ENCODE data around the gene CABLES2.

The CABLES2 gene

DNA sequence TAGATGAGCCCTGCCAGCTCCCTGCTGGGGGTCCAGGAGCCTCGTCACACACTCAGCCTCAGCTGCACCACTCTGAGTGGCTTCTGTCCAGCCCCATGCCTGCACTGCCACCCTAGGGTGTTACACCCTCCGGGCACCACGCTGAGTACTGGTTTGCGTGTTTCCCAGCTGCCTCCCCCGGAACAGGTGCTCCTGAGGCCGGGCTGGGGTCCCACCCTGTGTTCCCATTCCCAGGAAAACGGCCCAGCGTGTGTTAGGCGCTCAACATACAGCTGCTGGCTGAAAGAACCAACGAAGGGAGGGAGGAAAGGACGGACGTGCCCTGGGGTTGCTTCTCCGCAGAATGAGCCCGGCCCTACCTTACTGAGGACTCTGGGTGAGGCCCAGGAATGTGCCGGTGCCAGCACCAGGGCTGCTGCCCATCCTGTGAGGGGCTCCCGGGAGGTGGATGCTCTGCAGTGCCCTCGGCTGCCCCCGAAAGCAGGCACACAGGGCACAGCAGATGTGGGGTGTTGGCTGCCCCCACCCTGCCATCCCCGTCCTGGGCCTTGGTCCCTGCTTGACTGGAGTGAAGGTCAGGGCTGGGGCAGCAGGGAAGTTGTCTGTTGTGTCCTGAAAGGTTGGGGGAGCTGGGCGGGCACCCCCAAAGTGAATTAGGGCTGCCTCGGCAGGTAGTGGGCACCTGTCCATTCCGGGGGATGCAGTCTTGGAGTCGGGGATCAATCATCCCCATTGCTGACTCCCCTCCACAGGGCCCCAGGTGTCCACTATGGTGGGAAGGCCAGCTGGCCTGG, 56.3 kb downstream of the CABLES2 start:
- DNase-seq (ENCODE audit: low read depth in 1 of 2, low spot score in 1 of 2), result no peak

DNA sequence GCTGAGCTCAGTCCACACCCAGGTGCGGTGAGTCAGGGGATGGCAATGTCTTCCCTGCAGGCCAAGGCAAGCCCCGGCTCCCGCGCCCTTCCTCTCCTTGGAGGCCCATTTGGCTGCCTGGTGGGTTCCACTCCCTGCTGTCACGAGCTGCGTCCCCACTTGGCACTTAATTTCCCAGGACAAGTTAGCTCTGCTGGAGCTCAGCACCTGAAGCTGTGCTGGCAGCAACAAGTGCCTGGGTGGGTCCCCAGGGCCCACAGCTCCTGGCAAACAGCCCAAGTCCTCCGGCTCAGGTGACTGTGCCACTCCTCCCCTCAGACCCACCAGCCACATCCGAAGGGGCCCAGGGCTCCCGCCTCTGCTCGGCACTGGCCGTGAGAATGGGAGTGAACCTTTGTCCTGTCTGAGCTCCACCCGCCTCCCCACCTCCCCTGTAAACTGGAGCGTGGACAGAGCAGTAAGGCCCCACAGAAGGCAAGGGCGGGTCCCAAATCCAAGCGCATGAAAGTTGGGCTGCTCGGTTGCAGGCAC, 56.9 kb downstream of the CABLES2 start:
- DNase-seq (ENCODE audit: low read depth in 1 of 2, low spot score in 1 of 2), result no peak

DNA sequence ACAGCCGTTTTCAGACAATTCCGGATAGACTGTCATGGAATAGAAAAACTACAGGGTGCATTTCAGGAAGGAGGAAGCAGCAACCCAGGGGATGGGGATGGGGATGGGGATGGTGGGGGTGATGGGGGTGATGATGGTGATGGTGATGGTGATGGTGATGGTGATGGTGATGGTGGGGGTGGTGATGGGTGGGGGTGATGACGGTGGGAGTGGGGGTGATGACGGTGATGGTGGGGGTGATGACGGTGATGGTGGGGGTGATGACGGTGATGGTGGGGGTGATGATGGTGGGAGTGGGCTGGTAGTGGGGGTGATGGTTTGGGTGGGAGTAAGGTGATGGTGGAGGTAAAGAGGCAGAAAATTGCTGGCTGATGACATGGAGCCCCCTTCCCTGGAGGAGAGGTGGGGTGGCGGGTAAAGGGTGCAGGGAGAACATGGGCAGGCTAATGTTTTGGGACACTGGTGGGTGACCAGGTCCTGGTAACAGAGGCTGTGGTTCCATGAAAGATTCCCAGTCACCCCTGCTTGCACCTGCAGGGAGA, 57.5 kb downstream of the CABLES2 start:
- DNase-seq (ENCODE audit: low read depth in 1 of 2, low spot score in 1 of 2), result no peak

DNA sequence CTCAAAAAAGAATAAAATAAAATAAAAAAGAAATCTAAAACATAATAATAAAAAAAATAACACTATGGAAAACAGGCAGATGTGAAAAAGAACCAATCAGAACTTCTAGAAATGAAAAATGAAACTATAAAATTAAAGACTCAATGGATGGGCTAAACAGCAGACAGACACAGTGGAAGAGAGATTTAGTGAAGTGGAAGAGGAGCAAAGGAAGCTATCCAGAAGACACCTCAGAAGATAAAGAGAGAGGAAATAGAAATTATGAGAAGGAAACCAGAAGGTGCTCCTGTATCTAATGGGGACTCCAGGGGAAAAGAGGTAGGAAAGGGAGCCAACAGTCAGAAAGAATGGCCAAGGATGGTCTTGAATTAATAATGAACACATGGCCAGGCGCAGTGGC, 58.5 kb downstream of the CABLES2 start:
- no peak for DNase-seq (ENCODE audit: low read depth in 1 of 2, low spot score in 1 of 2)

DNA sequence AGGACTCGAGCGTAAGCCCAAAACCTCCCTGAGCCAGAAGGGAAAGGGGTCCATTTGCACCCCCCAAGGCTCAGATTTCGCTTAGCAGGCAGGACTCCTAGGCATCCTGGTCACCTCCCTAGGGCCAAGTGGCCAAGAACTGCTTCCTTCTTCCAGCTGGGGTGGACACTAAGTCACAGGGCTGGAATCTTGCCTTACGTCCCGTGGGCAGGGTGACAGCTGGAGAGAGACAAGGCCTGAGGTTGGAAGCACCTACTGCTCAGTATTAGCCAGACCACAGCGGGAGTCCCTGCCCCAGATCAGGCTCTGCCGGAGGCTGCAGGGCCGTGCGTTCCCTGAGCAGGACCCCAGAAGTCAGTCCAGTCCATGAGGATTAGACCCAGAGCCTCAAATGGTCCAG, 59.6 kb downstream of the CABLES2 start:
- DNase-seq (ENCODE audit: low read depth in 1 of 2, low spot score in 1 of 2), result no peak

DNA sequence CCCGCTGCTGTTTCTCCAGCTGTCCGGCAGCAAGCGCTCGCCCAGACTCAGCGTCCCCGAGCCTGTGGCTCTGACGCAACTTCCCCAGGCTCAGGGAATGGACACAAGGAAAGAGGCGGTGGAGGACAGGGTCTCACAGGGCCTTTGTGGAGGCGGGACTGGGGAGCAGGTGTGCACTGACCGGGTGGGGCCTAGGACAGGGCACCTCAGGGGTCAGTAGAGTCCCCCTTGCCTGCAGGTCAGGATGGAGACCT, 60.0 kb downstream of the CABLES2 start:
- DNase-seq (ENCODE audit: low read depth in 1 of 2, low spot score in 1 of 2), result no peak

DNA sequence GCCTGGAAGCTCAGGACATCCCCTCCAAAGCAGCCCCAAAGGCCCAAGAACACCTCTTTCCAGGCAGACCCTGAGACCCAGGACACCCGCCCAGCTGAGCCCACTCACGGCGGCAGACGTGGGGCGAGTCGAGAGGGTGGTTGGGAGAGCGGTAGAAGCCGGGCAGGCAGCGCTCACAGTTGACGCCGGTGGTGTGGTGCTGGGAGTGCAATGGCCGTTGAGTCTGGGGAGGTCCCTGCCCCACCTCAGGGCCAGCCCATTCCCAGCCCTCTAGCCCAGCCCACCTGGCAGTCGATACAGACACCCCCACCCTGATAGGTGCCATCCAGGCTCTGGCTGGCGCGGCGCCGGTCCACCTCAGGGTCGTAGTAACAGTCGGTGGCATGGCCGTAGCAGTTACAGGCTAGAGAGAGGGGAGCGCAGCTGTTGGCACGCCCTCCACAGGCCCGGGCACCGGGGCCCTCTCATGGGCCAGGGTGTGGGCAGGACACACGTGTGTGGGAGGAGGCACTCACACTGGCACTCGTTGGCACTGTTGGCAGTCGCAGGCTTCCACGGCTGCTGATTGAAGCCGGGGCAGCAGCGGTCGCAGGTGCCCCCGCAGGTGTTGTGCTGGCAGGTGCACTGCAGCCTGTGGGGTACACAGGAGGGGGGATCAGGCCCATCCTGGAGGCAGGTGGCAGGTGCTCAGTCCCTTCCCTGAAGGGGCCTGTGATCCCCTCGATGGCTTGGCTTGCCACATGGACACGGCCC, 60.5 kb downstream of the CABLES2 start:
- DNase-seq (ENCODE audit: low read depth in 1 of 2, low spot score in 1 of 2), result no peak

DNA sequence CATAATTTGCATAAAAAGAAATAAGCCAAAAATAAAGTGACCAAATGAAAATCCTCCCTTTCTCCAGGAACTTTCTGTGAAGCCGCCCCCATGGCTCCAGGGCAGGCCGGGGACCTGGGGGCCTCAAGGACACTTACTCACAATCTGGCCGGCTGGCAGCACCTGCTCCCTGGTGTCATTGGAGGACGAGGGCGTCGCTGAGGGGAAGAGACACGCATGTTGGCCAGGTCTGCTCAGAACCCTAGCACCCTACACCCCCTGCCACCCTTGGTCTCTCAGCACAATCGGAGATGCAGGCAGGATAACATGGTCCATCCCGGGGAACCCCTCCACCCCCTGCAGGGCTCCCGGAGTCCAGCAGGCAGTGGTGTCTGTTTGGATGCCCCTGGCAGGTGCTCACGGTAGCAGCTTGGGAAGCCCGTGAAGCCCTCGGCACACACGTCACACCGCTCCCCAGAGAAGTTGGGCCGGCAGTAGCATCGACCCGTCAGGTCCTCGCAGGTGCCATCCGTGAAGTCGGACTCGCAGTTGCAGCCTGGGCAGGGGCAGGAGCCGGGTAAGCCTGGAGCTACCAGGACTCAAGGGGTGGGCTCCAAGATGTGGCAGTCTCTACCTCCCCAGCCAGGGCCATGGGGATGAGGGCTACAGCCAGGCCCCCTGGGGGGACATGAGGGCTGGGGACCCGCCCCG, 61.3 kb downstream of the CABLES2 start:
- DNase-seq (ENCODE audit: low read depth in 1 of 2, low spot score in 1 of 2), result no peak

DNA sequence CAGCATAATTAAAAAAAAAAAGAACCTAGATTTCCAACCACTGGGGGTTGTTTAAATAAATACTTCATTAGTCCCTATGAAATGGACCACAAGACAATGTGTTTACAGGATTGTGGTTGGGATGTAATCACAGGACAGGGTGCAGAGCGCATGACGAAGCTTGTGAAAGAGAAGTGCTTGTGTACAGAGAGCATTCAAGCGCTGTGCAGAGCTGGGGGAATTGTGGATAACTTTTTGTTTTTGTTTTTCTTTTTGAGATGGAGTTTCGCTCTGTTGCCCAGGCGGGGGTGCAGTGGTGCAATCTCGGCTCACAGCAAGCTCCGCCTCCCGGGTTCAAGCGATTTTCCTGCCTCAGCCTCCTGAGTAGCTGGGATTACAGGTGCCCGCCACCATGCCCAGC, 62.3 kb downstream of the CABLES2 start:
- DNase-seq (ENCODE audit: low read depth in 1 of 2, low spot score in 1 of 2), result no peak

DNA sequence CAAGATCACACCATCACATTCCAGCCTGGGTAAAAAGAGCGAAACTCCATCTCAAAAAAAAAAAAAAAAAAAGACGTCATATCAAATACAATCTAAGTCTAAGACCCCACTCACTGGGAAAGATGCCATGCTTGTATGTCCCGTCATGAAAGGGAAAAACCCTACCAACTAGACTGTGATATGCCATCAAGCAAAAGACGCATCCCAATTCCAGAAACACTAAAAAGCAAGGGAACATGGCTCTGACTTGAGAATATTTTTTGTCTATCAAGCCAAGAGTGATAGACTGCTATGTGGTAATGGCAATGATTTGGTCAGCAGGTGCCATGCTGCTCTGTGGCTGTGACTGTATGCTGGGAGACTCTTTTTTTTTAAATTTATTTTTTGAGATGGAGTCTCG, 63.0 kb downstream of the CABLES2 start:
- DNase-seq (ENCODE audit: low read depth in 1 of 2, low spot score in 1 of 2), result no peak

DNA sequence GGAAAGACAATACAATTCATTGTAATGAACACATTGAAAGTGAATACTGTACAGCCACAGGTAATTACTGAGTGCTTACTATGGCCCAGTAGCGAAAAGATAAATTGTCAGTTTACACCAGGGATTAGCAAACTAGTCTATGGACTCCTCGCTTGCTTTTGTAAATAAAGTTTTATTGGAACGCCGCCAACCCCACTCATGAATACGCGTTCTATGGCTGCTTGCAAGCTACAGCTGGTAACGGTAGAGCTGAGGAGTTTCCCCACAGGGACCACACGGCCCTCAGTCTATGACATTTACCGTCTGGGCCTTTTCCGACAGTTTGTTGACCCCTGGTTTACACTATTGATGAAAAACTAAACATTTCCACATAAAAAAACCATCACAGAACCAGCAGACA, 64.2 kb downstream of the CABLES2 start:
- no peak for DNase-seq (ENCODE audit: low read depth in 1 of 2, low spot score in 1 of 2)

DNA sequence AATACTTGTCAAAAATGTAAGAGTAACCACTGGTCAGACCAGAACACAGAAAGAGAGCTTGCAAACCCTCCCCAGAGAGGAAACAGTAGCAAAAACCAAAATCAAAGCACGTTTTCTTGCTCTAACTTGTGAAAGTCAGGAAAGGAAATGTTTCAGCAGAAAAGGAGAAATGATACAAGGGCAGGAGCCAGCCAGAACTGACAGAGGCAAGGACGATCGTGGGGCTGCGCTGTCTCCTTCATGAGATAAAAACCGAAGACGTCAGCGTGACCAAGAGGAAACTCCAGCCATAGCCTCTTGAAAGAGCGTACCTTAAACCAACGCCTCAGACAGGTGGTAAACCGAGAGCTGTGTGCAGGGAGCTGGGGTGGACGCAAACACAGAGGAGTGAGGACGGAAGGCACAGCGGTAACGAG, 67.4 kb downstream of the CABLES2 start:
- DNase-seq (ENCODE audit: low read depth in 1 of 2, low spot score in 1 of 2), result no peak
